ENCODE data around the gene TAF5L. TPM values are rescaled to one million over a fixed set of nuclear protein-coding genes. Genes with fewer than 3 reads are reported as not detected.

Gene TAF5L
- total RNA-seq, 3 donors from 2014 or later (not counting 1 experiment from before 2014, with no cell fraction given) = 21.6 to 37.9 (median 32.7) TPM

GRCh38 chr1:229665912-229666558 is 40.1 kb upstream of the TAF5L start:
- Histone ChIP-seq H3K4me1 (ENCODE audit: control insufficient read depth, insufficient read depth, low read length) (peaks cover 13% of the 10 kb centered on the region), H3K9me3 (ENCODE audit: control insufficient read depth, insufficient read depth, low read length) (no peaks in the 10 kb centered on the region), H3K4me3 (ENCODE audit: low read length) (no peak overlapping the region), H3K27me3 (ENCODE audit: control insufficient read depth, insufficient read depth, low read length) (no peaks in the 10 kb centered on the region), H3K27ac (ENCODE audit: low read length) (no peak overlapping the region), H3K36me3 (ENCODE audit: control insufficient read depth, insufficient read depth, low read length) (peaks cover 2% of the 10 kb centered on the region)
- H3K27me3 Mint-ChIP-seq (ENCODE audit: low read depth in 2 of 2) = no peaks in the 10 kb centered on the region
- no peak overlapping the region for H3K4me3 Mint-ChIP-seq
- WGBS (ENCODE audit: insufficient coverage) = 90% methylated on average over 7 of the region's 7 CpGs
- TF ChIP-seq, protein P1, sequence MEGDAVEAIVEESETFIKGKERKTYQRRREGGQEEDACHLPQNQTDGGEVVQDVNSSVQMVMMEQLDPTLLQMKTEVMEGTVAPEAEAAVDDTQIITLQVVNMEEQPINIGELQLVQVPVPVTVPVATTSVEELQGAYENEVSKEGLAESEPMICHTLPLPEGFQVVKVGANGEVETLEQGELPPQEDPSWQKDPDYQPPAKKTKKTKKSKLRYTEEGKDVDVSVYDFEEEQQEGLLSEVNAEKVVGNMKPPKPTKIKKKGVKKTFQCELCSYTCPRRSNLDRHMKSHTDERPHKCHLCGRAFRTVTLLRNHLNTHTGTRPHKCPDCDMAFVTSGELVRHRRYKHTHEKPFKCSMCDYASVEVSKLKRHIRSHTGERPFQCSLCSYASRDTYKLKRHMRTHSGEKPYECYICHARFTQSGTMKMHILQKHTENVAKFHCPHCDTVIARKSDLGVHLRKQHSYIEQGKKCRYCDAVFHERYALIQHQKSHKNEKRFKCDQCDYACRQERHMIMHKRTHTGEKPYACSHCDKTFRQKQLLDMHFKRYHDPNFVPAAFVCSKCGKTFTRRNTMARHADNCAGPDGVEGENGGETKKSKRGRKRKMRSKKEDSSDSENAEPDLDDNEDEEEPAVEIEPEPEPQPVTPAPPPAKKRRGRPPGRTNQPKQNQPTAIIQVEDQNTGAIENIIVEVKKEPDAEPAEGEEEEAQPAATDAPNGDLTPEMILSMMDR (IDR thresholded peaks at IDR 0.05) = no peak
- intact Hi-C loops (cut with micrococcal nuclease) = loop anchor here (10.0 kb wide), 1 partner anchor 411 kb away; no protein-coding TSS in a partner anchor
- ATAC-seq (no peak), DNase-seq (no peak)
- H3K36me3 Mint-ChIP-seq = no peaks in the 10 kb centered on the region
- no peak overlapping the region for H3K27ac Mint-ChIP-seq
- H3K4me1 Mint-ChIP-seq = no peaks in the 10 kb centered on the region
- H3K9me3 Mint-ChIP-seq = no peaks in the 10 kb centered on the region

- Mint-ChIP-seq H3K27me3 (ENCODE audit: low read depth in 2 of 2) (no peaks in the 10 kb centered on the region), H3K9me3 (no peaks in the 10 kb centered on the region), H3K4me1 (no peaks in the 10 kb centered on the region), H3K27ac (no peak overlapping the region), H3K36me3 (no peaks in the 10 kb centered on the region), H3K4me3 (no peak overlapping the region)
- TF ChIP-seq, protein P1 (IDR thresholded peaks at IDR 0.05) = no peak
- Histone ChIP-seq H3K27me3 (ENCODE audit: control insufficient read depth, insufficient read depth, low read length) (no peaks in the 10 kb centered on the region), H3K9me3 (ENCODE audit: control insufficient read depth, insufficient read depth, low read length) (no peaks in the 10 kb centered on the region), H3K27ac (ENCODE audit: low read length) (no peak overlapping the region), H3K36me3 (ENCODE audit: control insufficient read depth, insufficient read depth, low read length) (peaks cover 9% of the 10 kb centered on the region), H3K4me1 (ENCODE audit: control insufficient read depth, insufficient read depth, low read length) (peaks cover 13% of the 10 kb centered on the region), H3K4me3 (ENCODE audit: low read length) (no peak overlapping the region)
- WGBS (ENCODE audit: insufficient coverage) = 5% methylated on average over 9 of the region's 9 CpGs
- intact Hi-C loops (cut with micrococcal nuclease) = loop anchor here (10.0 kb wide), 1 partner anchor 409 kb away; no protein-coding TSS in a partner anchor
- DNase-seq (peak; percentile 50 to 87), ATAC-seq (peak; percentile 61 to 87 (median 84))
These were observed 38.3 kb upstream of the TAF5L start for GRCh38 chr1:229664133-229664689.

GRCh38 chr1:229661897-229662296 is 36.0 kb upstream of the TAF5L start:
- H3K9me3 ChIP-seq (ENCODE audit: control insufficient read depth, insufficient read depth, low read length) = no peaks in the 10 kb centered on the region

More at GRCh38 chr1:229661897-229662296, 36.0 kb upstream of the TAF5L start:
- H3K36me3 Mint-ChIP-seq = no peaks in the 10 kb centered on the region
- TF ChIP-seq, protein P1 (IDR thresholded peaks at IDR 0.05) = no peak
- H3K27ac Mint-ChIP-seq = no peak overlapping the region
- H3K36me3 ChIP-seq (ENCODE audit: control insufficient read depth, insufficient read depth, low read length) = peaks cover 20% of the 10 kb centered on the region
- DNase-seq (no peak), ATAC-seq (no peak)
- peaks cover 13% of the 10 kb centered on the region for H3K4me1 ChIP-seq (ENCODE audit: control insufficient read depth, insufficient read depth, low read length)
- H3K27me3 Mint-ChIP-seq (ENCODE audit: low read depth in 2 of 2) = no peaks in the 10 kb centered on the region
- no peaks in the 10 kb centered on the region for H3K27me3 ChIP-seq (ENCODE audit: control insufficient read depth, insufficient read depth, low read length)
- H3K27ac ChIP-seq (ENCODE audit: low read length) = no peak overlapping the region
- intact Hi-C loops (cut with micrococcal nuclease) = loop anchor here (1.0 to 10.0 kb wide), 3 partner anchors 407 to 648 kb away; no protein-coding TSS in a partner anchor
- WGBS (ENCODE audit: insufficient coverage) = 98% methylated on average over 8 of the region's 8 CpGs
- no peak overlapping the region for H3K4me3 ChIP-seq (ENCODE audit: low read length)
- H3K9me3 Mint-ChIP-seq = no peaks in the 10 kb centered on the region
- no peak overlapping the region for H3K4me3 Mint-ChIP-seq
- H3K4me1 Mint-ChIP-seq = no peaks in the 10 kb centered on the region

All from natural killer cell (primary cell).